GM19099 (cell line): ENCODE results near the gene DCANP1.

ENCODE experiments used
- POLR2A ChIP-seq: IDR thresholded peaks from 3 replicates; pipeline ENCODE4 v1.6.1; 2011; ENCODE audit warnings: low read depth; ENCODE audit not compliant: insufficient read length; ENCODE audit errors: extremely low read depth

DCANP1 gene

DNA sequence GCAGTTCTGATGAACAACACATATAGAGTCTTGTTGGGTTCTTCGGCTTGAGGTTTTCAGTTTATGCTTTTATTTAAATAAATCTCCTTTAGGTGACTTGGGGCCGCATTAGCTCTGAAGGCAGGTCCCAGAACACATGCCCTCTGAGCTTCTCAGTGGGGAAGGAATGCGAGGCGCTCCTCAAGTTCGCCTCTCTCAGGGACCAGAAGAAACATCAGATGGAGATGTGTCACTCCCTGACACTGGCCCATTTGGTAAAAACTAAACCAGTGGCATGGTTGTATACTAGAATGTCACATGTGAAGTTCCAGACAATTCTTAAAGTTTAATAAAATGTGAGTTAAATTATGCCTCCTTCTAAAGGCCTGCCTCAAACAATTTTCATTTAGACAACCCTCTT is 50.1 kb downstream of the DCANP1 start:
- no peak for TF ChIP-seq POLR2A

DNA sequence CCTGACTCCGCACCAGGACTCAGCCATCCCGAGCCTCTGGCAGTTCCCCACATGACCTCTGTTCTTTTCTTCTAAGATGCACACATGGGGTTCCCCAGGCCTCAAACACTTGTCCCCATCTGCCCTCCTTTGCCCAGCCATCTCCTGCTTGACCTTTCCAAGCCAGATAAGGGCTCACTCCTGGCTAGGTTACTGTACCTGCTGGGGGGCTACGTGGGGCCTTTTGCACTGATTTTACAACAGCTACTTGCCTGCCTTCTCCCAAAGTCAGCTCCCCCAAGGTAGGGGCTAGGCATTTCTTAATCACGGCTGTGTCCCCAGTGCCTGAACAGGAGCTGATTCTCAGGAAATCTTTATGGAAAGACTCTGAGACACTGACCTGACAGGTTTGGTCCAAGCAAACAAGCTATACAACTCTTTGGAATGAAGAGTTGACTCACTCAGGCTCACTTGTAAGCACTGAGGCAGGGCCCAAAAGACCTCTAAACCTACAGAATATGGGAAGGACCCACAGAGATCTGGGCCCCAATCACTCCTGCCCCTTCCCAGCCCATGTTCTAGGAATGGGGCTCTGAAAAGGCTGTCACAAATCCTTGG is 50.6 kb downstream of the DCANP1 start:
- no peak for TF ChIP-seq POLR2A

DNA sequence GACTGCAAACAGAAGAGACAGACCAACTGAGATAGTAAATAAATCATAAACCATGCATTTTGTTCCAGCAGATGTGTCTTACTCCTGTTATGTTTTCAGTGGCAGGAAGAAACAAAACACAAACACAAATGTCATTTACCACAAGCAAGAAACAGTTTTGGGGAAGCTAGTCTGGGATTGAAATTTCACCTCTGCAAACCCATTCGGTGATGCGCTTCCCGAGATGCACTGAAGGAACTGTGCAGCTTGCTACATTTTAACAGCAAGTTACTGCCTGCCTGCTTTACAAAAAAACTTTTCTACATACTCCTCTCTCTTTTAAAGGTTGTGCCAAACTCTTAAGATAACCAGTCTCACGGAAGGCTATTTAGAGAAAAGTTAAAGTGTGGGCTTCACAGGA is 51.3 kb downstream of the DCANP1 start:
- no peak for TF ChIP-seq POLR2A

DNA sequence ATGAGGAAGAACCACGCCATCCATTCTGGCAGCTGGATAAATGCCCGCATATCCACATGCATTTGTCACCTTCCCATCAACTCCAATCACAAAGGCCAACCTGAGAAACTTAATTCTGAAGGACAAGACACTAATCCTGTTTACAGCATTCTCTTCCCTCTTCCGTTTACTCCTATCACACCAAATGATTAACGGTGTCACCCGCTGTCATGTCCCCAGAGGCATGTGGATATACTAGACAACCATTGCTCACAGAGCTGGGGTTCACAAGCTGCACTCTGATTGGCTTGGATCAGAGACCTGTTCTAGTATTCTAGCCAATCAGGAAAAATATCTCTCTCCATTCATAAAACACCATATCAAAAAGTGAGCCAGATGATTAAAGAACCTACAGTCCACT is 51.7 kb downstream of the DCANP1 start:
- TF ChIP-seq POLR2A: no peak
